ENCODE data around the gene ANKRD29. TPM values are rescaled to one million over a fixed set of nuclear protein-coding genes. Genes with fewer than 3 reads are reported as not detected.
A peak's percentile ranks its signal among the peaks of the same experiment; 100 is the strongest.

Gene ANKRD29, protein sequence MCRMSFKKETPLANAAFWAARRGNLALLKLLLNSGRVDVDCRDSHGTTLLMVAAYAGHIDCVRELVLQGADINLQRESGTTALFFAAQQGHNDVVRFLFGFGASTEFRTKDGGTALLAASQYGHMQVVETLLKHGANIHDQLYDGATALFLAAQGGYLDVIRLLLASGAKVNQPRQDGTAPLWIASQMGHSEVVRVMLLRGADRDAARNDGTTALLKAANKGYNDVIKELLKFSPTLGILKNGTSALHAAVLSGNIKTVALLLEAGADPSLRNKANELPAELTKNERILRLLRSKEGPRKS
- total RNA-seq, result 0.24 and 0.58 TPM in 2 replicates

- no peak for DNase-seq (ENCODE audit: extremely low read depth, low read depth, low spot score)
Measured at GRCh38 chr18:23662309-23663263, at the start of gene ANKRD29. Gene ANKRD29 (minus strand): TSS chr18:23662911. CDS start chr18:23662730, 181 bp downstream.

DNA sequence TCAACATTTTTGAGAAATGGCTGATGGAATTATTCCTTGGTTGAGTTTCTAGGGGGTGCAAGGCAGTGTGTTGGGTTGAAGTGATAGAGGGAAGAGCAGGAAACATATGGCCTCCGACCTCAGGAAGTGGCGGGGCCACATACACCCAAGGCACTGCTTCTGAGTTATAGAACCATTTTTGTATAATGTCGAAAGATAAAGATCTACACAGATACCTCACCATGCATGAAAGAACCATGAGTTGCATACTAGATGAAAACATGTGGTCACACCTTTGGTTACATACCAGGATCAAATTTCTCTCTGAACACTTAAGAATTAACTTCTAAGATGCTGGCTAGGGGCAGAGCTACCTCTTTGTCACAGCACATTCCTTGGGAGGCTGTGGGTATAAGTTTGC is 49.7 kb upstream of the ANKRD29 start:
- no peak for DNase-seq (ENCODE audit: extremely low read depth, low read depth, low spot score)

GRCh38 chr18:23711426-23711825 is 48.7 kb upstream of the ANKRD29 start:
- no peak for DNase-seq (ENCODE audit: extremely low read depth, low read depth, low spot score)

- DNase-seq (ENCODE audit: extremely low read depth, low read depth, low spot score), result no peak
Measured at GRCh38 chr18:23710946-23711345, 48.2 kb upstream of the ANKRD29 start.

DNA sequence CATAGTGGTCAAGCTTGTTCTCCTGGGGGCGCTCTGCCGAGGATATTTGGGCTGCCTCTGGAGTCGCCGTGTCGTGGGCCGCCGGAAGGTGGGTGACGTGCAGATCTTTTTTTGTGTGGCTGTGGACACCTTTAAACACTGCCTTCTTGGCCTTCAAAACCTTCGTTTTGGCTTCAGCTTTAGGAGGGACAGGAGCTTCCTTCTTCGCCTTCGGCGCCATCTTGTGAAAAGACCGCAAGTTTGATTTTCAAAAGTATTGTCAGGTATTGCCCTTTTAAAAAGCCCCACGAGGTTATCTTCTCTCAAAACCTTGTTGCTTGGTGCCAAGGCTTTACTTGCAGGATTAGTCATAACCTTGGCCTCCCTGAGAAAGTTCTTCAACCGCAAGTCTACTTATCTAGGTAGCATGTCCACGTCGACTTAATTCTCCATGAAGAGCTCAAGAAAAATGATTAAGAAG is 47.4 kb upstream of the ANKRD29 start:
- no peak for DNase-seq (ENCODE audit: extremely low read depth, low read depth, low spot score)

DNA sequence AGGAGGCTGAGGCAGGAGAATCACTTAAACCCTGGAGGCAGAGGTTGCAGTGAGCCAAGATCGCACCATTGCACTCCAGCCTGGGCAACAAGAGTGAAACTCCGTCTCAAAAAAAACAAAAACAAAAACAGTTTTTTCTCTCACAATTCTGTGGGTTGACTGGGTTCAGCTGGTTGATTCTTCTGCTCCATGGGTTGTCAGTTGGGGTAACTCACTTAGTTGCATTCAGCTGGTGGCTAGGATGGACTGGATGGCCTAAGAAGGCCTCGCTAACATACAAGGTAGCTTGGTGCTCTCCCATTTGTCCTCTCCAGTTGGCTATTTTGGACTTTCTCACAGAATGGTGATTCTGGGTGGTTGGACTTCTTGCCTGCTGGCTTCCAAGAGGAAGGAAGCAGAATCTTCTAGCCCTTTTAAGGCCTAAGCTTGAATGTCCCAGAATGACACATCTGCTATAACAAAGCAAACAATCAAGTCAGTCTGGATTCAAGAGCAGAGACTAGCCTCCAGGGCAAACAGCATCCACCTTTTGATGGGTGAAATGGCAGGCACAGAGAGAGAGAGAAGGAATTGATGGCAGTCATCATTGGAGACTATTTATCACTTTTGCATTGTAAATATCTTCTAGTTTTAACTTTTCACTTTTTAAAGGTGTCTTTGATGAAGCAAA is 44.4 kb upstream of the ANKRD29 start:
- no peak for DNase-seq (ENCODE audit: extremely low read depth, low read depth, low spot score)

DNA sequence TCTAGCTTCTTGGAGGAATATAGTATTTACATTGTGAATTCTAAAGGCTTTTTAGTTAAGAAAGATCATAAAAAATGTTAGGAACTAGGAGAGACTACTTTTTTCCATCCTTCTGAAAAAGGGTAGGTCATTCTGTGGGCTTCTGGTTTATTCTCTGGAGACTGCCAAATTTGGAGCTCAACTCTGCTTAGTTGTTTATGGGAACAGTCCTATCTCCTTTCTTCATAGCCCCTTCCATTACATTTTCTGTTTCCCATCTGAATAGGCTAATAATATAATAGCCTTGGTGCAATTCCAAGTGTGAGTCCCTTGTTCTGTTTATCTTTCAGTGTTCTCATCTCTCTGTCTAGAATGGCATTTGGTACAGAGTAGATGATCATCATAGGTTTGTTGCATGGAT is 42.1 kb upstream of the ANKRD29 start:
- no peak for DNase-seq (ENCODE audit: extremely low read depth, low read depth, low spot score)

DNA sequence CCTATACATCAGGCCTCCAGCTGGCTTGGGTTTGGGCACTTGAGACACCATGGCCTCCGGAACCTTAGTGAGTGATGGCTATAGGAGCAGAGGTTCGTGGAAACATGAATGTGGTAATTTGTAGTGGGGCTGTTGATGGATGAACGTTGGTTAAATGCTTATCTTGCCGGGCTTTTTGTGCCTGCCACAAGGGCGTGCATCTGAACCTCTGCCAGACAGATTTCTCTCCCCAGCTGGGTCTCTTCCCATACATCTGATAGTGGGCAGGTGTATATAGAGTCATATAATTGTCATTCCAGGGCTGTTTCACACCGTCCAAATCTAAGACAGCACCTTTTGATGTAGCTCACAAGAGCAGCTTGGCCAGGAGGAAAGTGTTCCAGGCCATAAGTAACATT is 41.3 kb upstream of the ANKRD29 start:
- DNase-seq (ENCODE audit: extremely low read depth, low read depth, low spot score), result no peak

GRCh38 chr18:23703057-23703986 is 40.6 kb upstream of the ANKRD29 start:
- peak; percentile 58 for DNase-seq (ENCODE audit: extremely low read depth, low read depth, low spot score)

GRCh38 chr18:23702606-23703005 is 39.9 kb upstream of the ANKRD29 start:
- DNase-seq (ENCODE audit: extremely low read depth, low read depth, low spot score), result no peak

DNA sequence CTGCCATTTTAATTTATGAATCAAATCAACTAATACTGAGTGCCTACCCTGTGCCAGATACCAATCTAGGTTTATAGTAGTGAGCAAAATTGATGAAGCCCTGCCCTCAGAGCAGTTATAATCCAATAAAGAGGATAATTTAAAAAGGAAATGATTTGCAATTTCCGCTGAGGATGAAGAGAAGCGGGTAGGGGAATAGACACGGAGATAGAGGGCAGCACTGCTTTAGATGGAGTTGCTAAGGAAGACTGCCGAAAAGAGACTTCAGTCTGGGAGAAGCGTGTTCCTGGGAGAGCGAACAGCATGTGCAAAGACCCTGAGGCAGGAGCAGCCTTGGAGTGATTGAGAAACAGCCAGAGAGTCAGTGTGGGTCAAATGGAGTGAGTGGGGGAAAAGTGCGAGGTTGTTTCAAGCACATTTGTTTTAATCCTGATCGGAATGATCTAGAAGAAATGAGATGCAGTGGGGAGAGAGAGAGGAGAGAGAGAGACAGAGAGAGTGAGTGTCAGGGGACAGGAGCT is 38.9 kb upstream of the ANKRD29 start:
- DNase-seq (ENCODE audit: extremely low read depth, low read depth, low spot score), result no peak

- DNase-seq (ENCODE audit: extremely low read depth, low read depth, low spot score), result no peak
Measured at GRCh38 chr18:23701017-23701416, 38.3 kb upstream of the ANKRD29 start.

GRCh38 chr18:23694637-23695430 is 32.1 kb upstream of the ANKRD29 start:
- DNase-seq (ENCODE audit: extremely low read depth, low read depth, low spot score), result no peak

- DNase-seq (ENCODE audit: extremely low read depth, low read depth, low spot score), result no peak
Measured at GRCh38 chr18:23693846-23694245, 31.1 kb upstream of the ANKRD29 start.

GRCh38 chr18:23690505-23691068 is 27.9 kb upstream of the ANKRD29 start:
- DNase-seq (ENCODE audit: extremely low read depth, low read depth, low spot score), result no peak

DNA sequence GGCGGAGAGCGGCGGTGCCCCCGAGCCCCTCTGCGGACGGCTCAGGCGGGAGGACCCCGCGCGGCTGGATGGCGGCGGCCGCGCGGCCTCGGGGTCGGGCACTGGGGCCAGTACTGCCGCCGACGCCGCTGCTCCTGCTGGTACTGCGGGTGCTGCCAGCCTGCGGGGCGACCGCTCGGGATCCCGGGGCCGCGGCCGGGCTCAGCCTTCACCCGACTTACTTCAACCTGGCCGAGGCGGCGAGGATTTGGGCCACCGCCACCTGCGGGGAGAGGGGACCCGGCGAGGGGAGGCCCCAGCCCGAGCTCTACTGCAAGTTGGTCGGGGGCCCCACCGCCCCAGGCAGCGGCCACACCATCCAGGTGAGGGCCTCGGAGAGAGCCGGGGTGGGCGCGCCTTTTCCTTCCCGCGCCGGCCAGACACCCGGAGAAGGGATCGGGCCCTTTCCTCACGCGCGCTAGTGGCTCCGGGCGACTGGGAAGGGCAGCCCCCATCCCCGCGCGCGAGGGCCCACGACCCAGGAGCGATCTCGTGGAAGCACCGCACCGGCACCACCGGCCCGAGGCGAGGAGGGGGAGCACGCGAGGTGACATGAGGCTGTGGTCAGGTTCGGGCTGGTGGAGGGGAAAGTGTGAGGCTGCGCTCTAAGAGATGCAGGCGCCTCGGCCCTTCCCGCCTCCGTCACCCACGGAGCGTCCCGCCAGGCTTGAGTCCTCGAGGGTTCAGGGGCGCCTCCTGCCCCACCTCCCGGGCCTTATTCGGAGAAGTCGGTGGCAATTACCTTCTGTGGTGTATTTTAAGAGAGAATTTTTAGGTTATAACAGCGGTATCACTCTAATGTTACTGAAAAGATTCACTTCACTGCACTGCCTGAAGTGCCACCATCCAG is 27.1 kb upstream of the ANKRD29 start:
- DNase-seq (ENCODE audit: extremely low read depth, low read depth, low spot score), result no peak

DNA sequence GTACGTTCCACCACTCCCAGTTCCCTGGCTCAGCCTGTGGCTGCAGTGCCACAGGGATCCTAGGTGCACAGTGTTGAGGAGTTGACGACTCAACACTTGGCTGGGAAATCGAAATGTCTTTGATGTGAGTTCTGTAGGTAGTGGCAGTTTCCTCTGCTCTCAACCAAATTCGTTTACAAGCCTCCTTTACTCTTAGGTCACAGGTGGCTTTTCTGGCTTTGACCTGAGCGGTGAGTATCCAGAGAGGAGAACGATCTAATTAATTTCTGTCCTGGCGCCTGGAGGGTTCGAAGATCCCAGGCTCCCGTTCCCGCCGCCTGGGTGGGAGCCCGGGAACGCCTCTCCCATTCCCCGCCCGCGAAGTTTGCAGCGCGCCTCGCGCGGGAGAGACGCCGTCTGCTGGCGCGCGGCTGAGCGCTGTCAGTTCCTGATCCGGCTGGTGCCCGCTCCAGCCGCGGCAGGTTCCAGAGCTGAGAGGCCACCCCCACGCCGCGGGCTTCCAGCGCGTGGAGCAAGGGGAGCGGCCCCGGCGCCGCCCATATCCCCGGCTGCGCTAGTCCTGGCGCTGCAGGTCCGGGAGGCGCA is 26.4 kb upstream of the ANKRD29 start, which contains the start of gene LAMA3:
LAMA3 (plus strand) TSS at position 423 of the 585 bp plus-strand sequence. CDS start 231 bp downstream, outside the sequence.
- no peak for DNase-seq (ENCODE audit: extremely low read depth, low read depth, low spot score)
